Forelimb muscle (tissue), 1 donor: ENCODE results near the gene DCHS2. TPM values are rescaled to one million over a fixed set of nuclear protein-coding genes. Genes with fewer than 3 reads are reported as not detected.
A peak's percentile ranks its signal among the peaks of the same experiment; 100 is the strongest.

Source experiments
- DNase-seq: peaks from one replicate; pipeline ENCODE4 v3.0.0-alpha.2; 2013; ENCODE audit warnings: low read depth
- polyA plus RNA-seq: library from polyadenylated mRNA; unstranded; fragments of 120-200 nt; gene quantifications from one replicate; pipeline ENCODE4 v1.2.1, GENCODE V29; 2013; ENCODE audit not compliant: insufficient read length

DCHS2 gene
- polyA plus RNA-seq, 1 donor = 7.4 TPM

- DNase-seq = no peak
Observed at GRCh38 chr4:154454710-154455109, 36.9 kb downstream of the DCHS2 start.

GRCh38 chr4:154452798-154453346, 38.7 kb downstream of the DCHS2 start:
- no peak for DNase-seq

GRCh38 chr4:154450966-154451365, 40.6 kb downstream of the DCHS2 start:
- no peak for DNase-seq

DNA sequence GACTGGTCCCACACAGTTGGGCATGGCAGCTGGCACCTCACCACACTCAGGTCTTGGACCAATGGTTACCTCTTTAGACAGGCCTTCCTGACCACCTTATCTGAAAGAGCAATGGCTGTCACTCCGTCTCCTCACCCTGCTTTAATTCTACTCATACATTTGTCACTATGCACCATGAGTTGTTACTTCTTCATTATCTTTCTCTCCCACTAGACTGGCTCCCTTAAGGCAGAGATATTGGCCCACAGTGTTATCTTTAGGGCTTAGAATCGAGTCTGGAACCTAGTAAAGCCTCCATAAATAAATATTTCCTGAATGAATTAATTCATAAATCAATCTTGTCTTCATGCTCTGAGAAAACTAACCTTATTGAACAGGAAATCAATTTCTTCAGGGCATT, 46.6 kb downstream of the DCHS2 start:
- no peak for DNase-seq

DNA sequence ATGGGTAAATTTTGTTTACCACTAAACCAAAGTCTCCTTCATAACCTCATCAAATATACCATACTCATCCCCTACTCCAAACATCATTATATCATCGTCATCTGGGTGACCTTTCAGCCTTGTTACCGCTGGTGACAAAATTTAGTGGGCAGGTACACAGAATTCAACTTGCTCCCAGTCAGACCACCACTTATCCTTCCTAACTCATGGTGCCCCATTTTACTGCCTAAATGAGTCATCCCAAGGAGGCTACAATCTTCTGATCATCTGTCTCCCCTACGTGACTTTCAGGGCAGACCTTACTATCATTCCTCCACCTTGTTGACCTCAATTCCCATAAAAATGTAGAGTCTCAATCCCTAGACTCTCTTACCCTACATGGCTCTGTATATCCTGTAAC, 49.6 kb downstream of the DCHS2 start:
- DNase-seq = no peak

DNA sequence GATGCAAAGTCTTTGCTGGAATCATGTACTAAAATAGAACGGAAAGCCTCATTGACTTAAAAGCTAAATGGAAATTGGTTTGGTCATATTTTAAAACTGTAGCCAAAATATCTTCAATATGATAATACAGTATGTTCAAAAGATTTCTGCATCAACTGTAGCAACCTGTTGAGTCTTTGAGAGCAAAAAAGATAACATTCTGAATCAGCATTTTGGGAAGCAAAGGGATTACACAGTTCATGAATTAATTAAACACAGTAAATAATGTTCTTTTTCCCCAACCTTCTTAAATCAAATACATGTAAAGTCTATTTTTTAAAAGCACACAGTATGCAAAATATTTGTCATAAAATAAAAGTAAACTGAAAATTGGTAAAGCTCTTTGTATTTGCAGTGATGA, 50.5 kb downstream of the DCHS2 start:
- DNase-seq = no peak

DNA sequence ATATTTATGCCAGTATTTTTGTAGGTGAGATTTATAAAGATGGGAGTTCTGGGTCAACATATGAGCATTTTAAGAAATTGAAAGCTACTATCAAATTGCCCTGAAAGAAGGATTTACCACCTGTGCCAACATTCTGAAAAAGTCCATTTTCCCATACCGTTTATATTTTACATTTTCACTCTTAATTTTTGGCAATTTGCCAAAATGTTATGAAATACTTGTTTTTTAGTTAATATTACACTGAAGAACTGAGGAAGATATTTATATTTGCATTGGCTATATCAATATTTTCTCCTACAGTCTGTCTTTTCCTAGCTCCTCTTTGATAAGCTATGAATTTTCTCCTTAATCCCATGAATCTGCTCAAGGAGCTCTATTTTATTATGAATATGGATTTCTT, 52.4 kb downstream of the DCHS2 start:
- no peak for DNase-seq

- no peak for DNase-seq
Observed at GRCh38 chr4:154435895-154436294, 55.7 kb downstream of the DCHS2 start.

GRCh38 chr4:154433543-154433942, 58.1 kb downstream of the DCHS2 start:
- no peak for DNase-seq

DNA sequence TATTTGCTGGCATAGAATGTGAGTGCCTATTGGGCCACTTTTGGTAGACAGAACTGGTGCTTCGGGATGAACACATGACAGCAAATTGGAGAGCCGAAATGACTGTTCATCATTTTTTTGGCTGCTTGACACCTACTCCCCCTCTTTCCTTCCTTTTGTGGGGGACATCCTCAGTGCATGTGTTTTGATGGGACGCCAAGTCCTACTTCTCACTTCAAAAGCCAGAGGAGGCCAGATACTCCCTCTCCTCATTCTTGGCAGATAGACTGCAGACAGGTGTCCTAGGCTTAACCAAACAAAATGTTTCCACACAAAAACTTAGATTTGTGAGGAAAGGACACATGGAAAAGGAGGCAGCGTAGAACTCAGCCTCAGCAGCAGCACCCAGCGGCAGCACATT, 62.4 kb downstream of the DCHS2 start:
- DNase-seq = no peak

GRCh38 chr4:154427149-154427548, 64.5 kb downstream of the DCHS2 start:
- no peak for DNase-seq

DNA sequence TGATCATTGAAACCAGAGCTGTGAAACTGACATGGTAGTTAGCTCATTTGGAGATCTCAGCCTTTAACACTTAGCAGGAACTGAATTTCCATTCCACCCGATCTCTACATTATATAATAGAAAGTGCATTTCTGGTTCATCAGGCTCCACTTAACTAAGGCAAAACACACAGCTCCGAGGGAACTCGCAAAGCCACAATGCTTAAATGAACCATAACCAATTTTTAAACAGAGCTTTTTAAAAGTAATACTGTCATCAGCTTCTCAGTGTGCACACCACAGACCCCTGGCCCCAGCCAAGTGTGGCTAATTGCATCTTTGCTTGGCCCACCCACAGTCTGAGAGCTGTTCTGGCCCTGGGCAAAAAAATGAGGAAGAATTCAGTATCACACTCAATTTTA, 66.1 kb downstream of the DCHS2 start:
- no peak for DNase-seq

- no peak for DNase-seq
Observed at GRCh38 chr4:154424810-154425484, 66.7 kb downstream of the DCHS2 start.

GRCh38 chr4:154422152-154422551, 69.4 kb downstream of the DCHS2 start:
- no peak for DNase-seq

- DNase-seq = no peak
Observed at GRCh38 chr4:154421618-154422017, 70.0 kb downstream of the DCHS2 start.

DNA sequence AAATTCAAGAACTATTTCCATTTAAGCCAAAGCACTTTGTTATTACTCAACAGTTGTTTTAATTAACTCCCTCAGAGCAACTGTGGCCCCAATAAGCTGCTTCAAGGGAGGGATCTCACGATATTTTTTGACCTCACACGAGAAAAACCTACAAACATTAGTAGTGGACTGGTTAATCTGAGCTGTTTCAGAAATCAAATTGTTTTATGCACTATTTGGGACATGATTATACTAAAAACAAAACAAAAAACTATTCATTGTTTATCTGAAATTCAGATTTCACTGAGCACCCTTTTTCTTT, 74.3 kb downstream of the DCHS2 start:
- DNase-seq = no peak

DNA sequence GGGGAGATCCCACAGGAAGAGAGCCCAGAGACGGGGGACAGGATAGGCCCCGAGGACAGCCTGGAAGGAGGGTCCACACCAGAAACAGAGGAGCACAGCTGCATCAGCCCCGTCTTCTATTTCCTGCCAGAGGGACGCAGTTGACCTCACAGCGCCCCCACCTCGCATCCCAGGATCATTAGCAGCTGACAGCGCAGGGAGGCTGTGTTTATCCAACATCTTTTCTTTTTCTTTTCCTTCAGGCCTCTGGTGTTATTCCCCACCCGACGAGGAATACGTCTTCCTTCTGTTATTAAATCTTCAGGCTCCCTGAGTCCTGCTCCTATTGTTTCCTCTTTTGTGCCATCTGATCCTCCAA, 75.4 kb downstream of the DCHS2 start:
- DNase-seq = peak; percentile 40

- no peak for DNase-seq
Observed at GRCh38 chr4:154415313-154415712, 76.3 kb downstream of the DCHS2 start.

DNA sequence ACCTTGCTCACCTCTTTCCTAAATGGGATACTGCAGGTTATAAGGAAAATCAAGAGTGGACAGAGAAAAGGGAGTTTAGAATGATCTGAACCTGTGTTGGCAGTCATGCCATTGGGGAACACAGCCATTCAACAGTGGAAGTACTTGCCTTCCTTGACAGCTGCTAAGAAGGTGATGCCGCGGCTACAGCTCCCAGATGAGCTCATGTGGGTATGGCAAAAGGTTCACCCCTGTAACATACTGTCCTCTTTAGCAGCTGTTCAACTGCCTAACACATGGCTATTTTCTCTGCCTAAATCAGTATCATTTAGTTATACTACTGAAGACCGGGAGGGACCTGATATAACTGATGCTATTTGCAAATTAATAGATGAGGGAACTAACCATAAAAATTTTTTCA, 76.8 kb downstream of the DCHS2 start:
- DNase-seq = no peak

- no peak for DNase-seq
Observed at GRCh38 chr4:154414371-154414770, 77.2 kb downstream of the DCHS2 start.

DNA sequence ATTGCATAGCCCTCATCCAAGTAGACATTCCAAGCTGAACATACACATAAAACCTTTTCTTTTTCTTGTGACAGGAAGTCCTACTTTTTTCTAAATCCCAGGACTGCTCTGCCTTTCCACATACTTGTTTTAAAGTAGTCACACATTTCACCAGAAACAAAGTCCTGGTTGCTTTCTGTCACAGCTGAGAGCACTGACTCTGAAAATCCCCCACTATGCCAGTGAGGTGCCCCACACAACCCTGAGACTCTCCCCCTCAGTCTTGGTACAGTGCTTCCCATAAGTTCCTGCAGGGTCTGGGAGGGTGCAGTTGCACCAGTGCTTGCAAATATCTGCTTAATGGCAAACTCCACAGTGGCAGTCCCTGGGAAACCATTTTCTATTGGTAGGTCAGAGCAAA, 84.2 kb downstream of the DCHS2 start:
- DNase-seq = no peak

- DNase-seq = no peak
Observed at GRCh38 chr4:154406018-154406795, 85.4 kb downstream of the DCHS2 start.

DNA sequence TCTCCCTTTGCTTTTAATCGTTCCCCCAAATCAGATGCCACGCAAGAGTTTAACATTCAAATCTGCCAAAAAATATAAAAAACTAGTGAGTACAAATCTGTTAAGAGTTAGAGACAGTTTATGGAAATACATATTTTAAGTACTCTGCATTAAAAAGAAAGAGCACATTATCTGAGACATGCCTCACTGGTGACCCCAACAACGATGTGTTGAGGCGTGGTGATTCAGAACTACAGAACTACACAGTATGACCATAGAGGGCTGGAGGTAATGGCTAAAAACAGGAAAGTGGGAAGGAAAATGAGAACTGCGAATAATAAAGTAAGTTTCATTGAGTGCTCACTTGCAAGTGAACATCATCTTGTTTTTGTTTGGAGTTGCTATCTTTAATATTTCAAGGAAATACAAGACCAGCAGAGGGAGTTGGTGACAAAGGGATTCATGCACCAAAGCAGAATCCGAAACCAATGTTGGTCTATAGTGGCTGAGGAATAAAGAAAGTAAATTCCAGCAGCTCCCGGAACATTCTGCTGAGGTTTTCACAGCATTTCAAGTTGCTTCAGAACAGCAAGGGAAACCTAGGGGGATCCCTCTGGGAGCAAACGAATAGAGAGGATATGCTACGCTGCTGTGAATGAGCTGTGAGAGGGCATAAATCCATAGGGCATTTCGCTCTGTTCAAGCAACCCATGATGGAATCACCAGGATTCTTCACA, 92.2 kb downstream of the DCHS2 start:
- DNase-seq = peak; percentile 75
